Liver (tissue), 9 donors: ENCODE measurements around the gene AMMECR1. TPM values are rescaled to one million over a fixed set of nuclear protein-coding genes. Genes with fewer than 3 reads are reported as not detected.

Experiments
- DNase-seq: peaks from one replicate; pipeline ENCODE4 v3.0.0-alpha.2; 2017; ENCODE audit warnings: low spot score
- H3K27ac ChIP-seq, 2 donors: one replicate each; pipeline ENCODE4 v1.7.0; 2013; ENCODE audit warnings: inconsistent platforms in 2 of 2, low read length in 2 of 2, control low read depth in 1 of 2, low read depth in 1 of 2, mild to moderate bottlenecking in 1 of 2
- H3K27me3 ChIP-seq, 4 donors: one replicate each; pipeline versions ENCODE4 v1.6.1 to v1.7.0; 2013; ENCODE audit warnings: low read length in 3 of 4, inconsistent platforms in 1 of 4, mild to moderate bottlenecking in 1 of 4, moderate library complexity in 1 of 4; ENCODE audit not compliant: control insufficient read depth in 4 of 4, insufficient read depth in 4 of 4
- H3K36me3 ChIP-seq, 4 donors: one replicate each; pipeline versions ENCODE4 v1.6.1 to v1.7.0; 2013; ENCODE audit warnings: low read length in 3 of 4, mild to moderate bottlenecking in 3 of 4, low read depth in 1 of 4, moderate library complexity in 1 of 4; ENCODE audit not compliant: control insufficient read depth in 4 of 4, insufficient read depth in 3 of 4
- H3K4me1 ChIP-seq, 4 donors: one replicate each; pipeline versions ENCODE4 v1.6.1 to v1.7.0; 2013; ENCODE audit warnings: low read length in 3 of 4, mild to moderate bottlenecking in 3 of 4, moderate library complexity in 1 of 4; ENCODE audit not compliant: control insufficient read depth in 4 of 4, insufficient read depth in 4 of 4
- H3K4me3 ChIP-seq, 3 donors: one replicate each; pipeline versions ENCODE4 v1.6.1 to v1.7.0; 2013; ENCODE audit warnings: low read length in 3 of 3, control low read depth in 1 of 3, low read depth in 1 of 3, mild to moderate bottlenecking in 1 of 3
- H3K9ac ChIP-seq, 2 donors: one replicate each; pipeline ENCODE4 v1.7.0; 2013; ENCODE audit warnings: low read length in 2 of 2, mild to moderate bottlenecking in 2 of 2, moderate library complexity in 2 of 2, control low read depth in 1 of 2, low read depth in 1 of 2
- H3K9me3 ChIP-seq, 4 donors: one replicate each; pipeline versions ENCODE4 v1.6.1 to v1.7.0; 2013; ENCODE audit warnings: low read length in 3 of 4; ENCODE audit not compliant: control insufficient read depth in 4 of 4
- ATF3 ChIP-seq: IDR thresholded peaks from 2 replicates; pipeline ENCODE4 v1.6.1; 2016; ENCODE audit warnings: antibody characterized with exemption
- CTCF ChIP-seq: fragments of 150-350 bp; IDR thresholded peaks from 2 replicates; pipeline ENCODE4 v1.5.1; 2017; ENCODE audit warnings: improper control_type of control experiment, low read depth, low read length; ENCODE audit not compliant: missing input control
- EGR1 ChIP-seq, 2 donors: IDR thresholded peaks; 2 replicates each; pipeline ENCODE4 v1.6.1; 2016 to 2018; ENCODE audit warnings: antibody characterized with exemption in 2 of 2, low read depth in 2 of 2
- FOXA1 ChIP-seq: IDR thresholded peaks from 2 replicates; pipeline ENCODE4 v1.6.1; 2016; ENCODE audit warnings: antibody characterized with exemption
- FOXA2 ChIP-seq: IDR thresholded peaks from 2 replicates; pipeline ENCODE4 v1.6.1; 2016; ENCODE audit warnings: antibody characterized with exemption
- GABPA ChIP-seq, 2 donors: IDR thresholded peaks in 1 of 2; conservative IDR thresholded peaks in 1 of 2; 2 replicates each; pipeline ENCODE4 v1.6.1; 2016; ENCODE audit warnings: antibody characterized with exemption in 2 of 2, mild to moderate bottlenecking in 1 of 2, moderate library complexity in 1 of 2
- HNF4A ChIP-seq, 2 donors: conservative IDR thresholded peaks; 2 replicates each; pipeline ENCODE4 v1.6.1; 2016; ENCODE audit warnings: antibody characterized with exemption in 2 of 2, mild to moderate bottlenecking in 2 of 2
- HNF4G ChIP-seq: IDR thresholded peaks from 2 replicates; pipeline ENCODE4 v1.6.1; 2016; ENCODE audit warnings: antibody characterized with exemption
- JUND ChIP-seq, 2 donors: IDR thresholded peaks; 2 replicates each; pipeline ENCODE4 v1.6.1; 2016; ENCODE audit warnings: antibody characterized with exemption in 2 of 2
- MAX ChIP-seq: IDR thresholded peaks from 2 replicates; pipeline ENCODE4 v1.6.1; 2016; ENCODE audit warnings: antibody characterized with exemption
- NR2F2 ChIP-seq: IDR thresholded peaks from 2 replicates; pipeline ENCODE4 v1.6.1; 2016; ENCODE audit warnings: antibody characterized with exemption
- RAD21 ChIP-seq, 2 donors: IDR thresholded peaks; 2 replicates each; pipeline ENCODE4 v1.6.1; 2016; ENCODE audit warnings: antibody characterized with exemption in 2 of 2, mild to moderate bottlenecking in 2 of 2
- REST ChIP-seq: IDR thresholded peaks from 2 replicates; pipeline ENCODE4 v1.6.1; 2016; ENCODE audit warnings: antibody characterized with exemption, mild to moderate bottlenecking
- RXRA ChIP-seq, 2 donors: IDR thresholded peaks; 2 replicates each; pipeline ENCODE4 v1.6.1; 2017 to 2018; ENCODE audit warnings: antibody characterized with exemption in 2 of 2, mild to moderate bottlenecking in 1 of 2
- SP1 ChIP-seq: IDR thresholded peaks from 2 replicates; pipeline ENCODE4 v1.6.1; 2018; ENCODE audit warnings: antibody characterized with exemption, mild to moderate bottlenecking
- YY1 ChIP-seq: IDR thresholded peaks from 2 replicates; pipeline ENCODE4 v1.6.1; 2016; ENCODE audit warnings: antibody characterized with exemption, mild to moderate bottlenecking
- ZBTB33 ChIP-seq: IDR thresholded peaks from 2 replicates; pipeline ENCODE4 v1.6.1; 2016; ENCODE audit warnings: antibody characterized with exemption
- WGBS: extraction: QIAGEN DNeasy Blood & Tissue Kit; methylation state at CpG from one replicate; pipeline ENCODE4 v1.1.7; 2013; 5-methylcytosine and 5-hydroxymethylcytosine counted together
- polyA plus RNA-seq, 2 donors: library from polyadenylated mRNA; stranded (reverse) in 1 of 2; unstranded in 1 of 2; fragments of 200-250 nt in 1 of 2; fragments of >200 nt in 1 of 2; fragmentation: Nextera tagmentation in 1 of 2; extraction: Ambion mirVana in 1 of 2; gene quantifications; one replicate each; pipeline versions ENCODE4 v1.2.1 to v1.2.3, GENCODE V29; 2013 to 2015
- total RNA-seq, 2 donors: library from RNA; depleted of rRNA; stranded (reverse); fragments of >200 nt; gene quantifications; one replicate each; pipeline ENCODE4 v1.2.3, GENCODE V29; 2014
- donor health status: healthy.
- donor health status: healthy.
- donor health status: healthy.
- donor health status: healthy.
- donor health status: healthy.

Gene AMMECR1
- total and polyA plus RNA-seq, 4 donors = 1.7 to 30.9 (median 3.6) TPM

GRCh38 chrX:110282922-110283321 is 35.0 kb downstream of the AMMECR1 start:
- H3K27ac ChIP-seq = no peak overlapping the region
- H3K9me3 ChIP-seq = no peaks in the 10 kb centered on the region
- H3K4me1 ChIP-seq = no peaks in the 10 kb centered on the region
- no peaks in the 10 kb centered on the region for H3K27me3 ChIP-seq
- TF ChIP-seq NR2F2 (no peak), HNF4G (no peak), FOXA2 (no peak), EGR1 (IDR thresholded peaks at IDR 0.05; ENCODE audit: low read depth in 2 of 2) (no peak), JUND (IDR thresholded peaks at IDR 0.05) (no peak), HNF4A (conservative IDR thresholded peaks at IDR 0.05) (no peak), ATF3 (no peak), MAX (no peak), FOXA1 (no peak), ZBTB33 (no peak), YY1 (no peak), REST (no peak), RAD21 (IDR thresholded peaks at IDR 0.05) (no peak), CTCF (no peak), SP1 (no peak)
- DNase-seq = no peak
- H3K36me3 ChIP-seq = no peaks in the 10 kb centered on the region
- no peak overlapping the region for H3K4me3 ChIP-seq
- no peak overlapping the region for H3K9ac ChIP-seq

GRCh38 chrX:110281377-110281776 is 36.5 kb downstream of the AMMECR1 start:
- DNase-seq = no peak

More at GRCh38 chrX:110281377-110281776, 36.5 kb downstream of the AMMECR1 start:
- no peak overlapping the region for H3K4me3 ChIP-seq
- no peaks in the 10 kb centered on the region for H3K9me3 ChIP-seq
- no peaks in the 10 kb centered on the region for H3K27me3 ChIP-seq
- H3K36me3 ChIP-seq = no peaks in the 10 kb centered on the region
- H3K27ac ChIP-seq = no peak overlapping the region
- no peak overlapping the region for H3K9ac ChIP-seq
- no peaks in the 10 kb centered on the region for H3K4me1 ChIP-seq
- WGBS = 77% methylated on average over 2 of the region's 2 CpGs
- no peak for TF ChIP-seq MAX
- no peak for TF ChIP-seq REST
- no peak for TF ChIP-seq RXRA (IDR thresholded peaks at IDR 0.05)
- TF ChIP-seq GABPA (IDR thresholded peaks at IDR 0.05 in 1 of 2, conservative IDR thresholded peaks at IDR 0.05 in 1 of 2) = no peak
- TF ChIP-seq HNF4A (conservative IDR thresholded peaks at IDR 0.05) = no peak
- TF ChIP-seq NR2F2 = no peak
- TF ChIP-seq JUND (IDR thresholded peaks at IDR 0.05) = no peak
- TF ChIP-seq ZBTB33 = no peak
